HepG2 (cell line): ENCODE results near the gene RCC1. TPM values are rescaled to one million over a fixed set of nuclear protein-coding genes. Genes with fewer than 3 reads are reported as not detected.

Source experiments
- E2F2 ChIP-seq: sonication (generic); formaldehyde crosslinking; IDR thresholded peaks from 2 replicates; pipeline ENCODE4 v1.4.0; 2020; ENCODE audit warnings: missing genetic modification reagents, borderline replicate concordance
- FOXO1 ChIP-seq: sonication (generic); formaldehyde crosslinking; IDR thresholded peaks from 2 replicates; pipeline ENCODE4 v1.4.0; 2020; ENCODE audit warnings: missing genetic modification reagents
- GABPB1 ChIP-seq: IDR thresholded peaks from 2 replicates; pipeline ENCODE4 v1.6.1; 2016; ENCODE audit warnings: mild to moderate bottlenecking, missing genetic modification reagents, moderate library complexity, missing compliant biosample characterization
- KLF12 ChIP-seq: sonication (generic); formaldehyde crosslinking; IDR thresholded peaks from 2 replicates; pipeline ENCODE4 v1.4.0; 2020; ENCODE audit warnings: missing genetic modification reagents, borderline replicate concordance
- MYNN ChIP-seq: sonication (generic); formaldehyde crosslinking; IDR thresholded peaks from 2 replicates; pipeline ENCODE4 v1.4.0; 2020; ENCODE audit warnings: mild to moderate bottlenecking, low read depth, missing genetic modification reagents
- NFE2L2 ChIP-seq: fragments of 150-350 bp; IDR thresholded peaks from 2 replicates; pipeline ENCODE4 v1.6.1; 2014; ENCODE audit warnings: low read length
- PRDM15 ChIP-seq: sonication (generic); formaldehyde crosslinking; IDR thresholded peaks from 2 replicates; pipeline ENCODE4 v1.4.0; 2020; ENCODE audit warnings: missing genetic modification reagents
- SRY ChIP-seq: sonication (generic); formaldehyde crosslinking; IDR thresholded peaks from 2 replicates; pipeline ENCODE4 v1.8.0; 2022; ENCODE audit warnings: mild to moderate bottlenecking, missing genetic modification reagents
- YY1 ChIP-seq: IDR thresholded peaks from 2 replicates; pipeline ENCODE4 v1.6.1; 2011; ENCODE audit warnings: low read length, low read depth, moderate library complexity, mild to moderate bottlenecking; ENCODE audit not compliant: insufficient read depth, insufficient replicate concordance
- ZBTB8A ChIP-seq: sonication (generic); formaldehyde crosslinking; IDR thresholded peaks from 2 replicates; pipeline ENCODE4 v1.4.0; 2020; ENCODE audit warnings: mild to moderate bottlenecking, low read depth, missing genetic modification reagents, borderline replicate concordance
- ZNF101 ChIP-seq: sonication (generic); formaldehyde crosslinking; IDR thresholded peaks from 2 replicates; pipeline ENCODE4 v1.4.0; 2020; ENCODE audit warnings: mild to moderate bottlenecking, low read depth, missing genetic modification reagents, borderline replicate concordance
- ZNF124 ChIP-seq: sonication (generic); formaldehyde crosslinking; IDR thresholded peaks from 2 replicates; pipeline ENCODE4 v1.4.0; 2020; ENCODE audit warnings: missing genetic modification reagents
- ZNF256 ChIP-seq: sonication (generic); formaldehyde crosslinking; conservative IDR thresholded peaks from 2 replicates; pipeline ENCODE4 v1.4.0; 2020; ENCODE audit warnings: missing genetic modification reagents
- ZNF343 ChIP-seq: sonication (generic); formaldehyde crosslinking; IDR thresholded peaks from 2 replicates; pipeline ENCODE4 v1.4.0; 2020; ENCODE audit warnings: mild to moderate bottlenecking, missing genetic modification reagents
- ZNF543 ChIP-seq: sonication (generic); formaldehyde crosslinking; IDR thresholded peaks from 2 replicates; pipeline ENCODE4 v1.4.0; 2020; ENCODE audit warnings: mild to moderate bottlenecking, missing genetic modification reagents
- ZSCAN22 ChIP-seq: sonication (generic); formaldehyde crosslinking; IDR thresholded peaks from 2 replicates; pipeline ENCODE4 v1.4.0; 2020; ENCODE audit warnings: mild to moderate bottlenecking, missing genetic modification reagents
- polyA plus RNA-seq, 8 experiments: library from polyadenylated mRNA; depleted of rRNA in 3 of 8; stranded (reverse) in 7 of 8; unstranded in 1 of 8; fragments of >200 nt; fragmentation: Illumina TruSeq in 4 of 8; extraction: Trizol in 4 of 8; gene quantifications; 2 replicates each; pipeline versions ENCODE4 v1.2.1 to v1.2.3, GENCODE V29; 2011 to 2016; ENCODE audit warnings: low read depth in 4 of 8, missing spikeins in 1 of 8, mixed read lengths in 1 of 8; ENCODE audit not compliant: insufficient read depth in 1 of 8
- total RNA-seq, 5 experiments: library from RNA; depleted of rRNA; stranded (reverse); fragments of >200 nt; fragmentation: Illumina TruSeq; extraction: Trizol; gene quantifications; 2 replicates each; pipeline ENCODE4 v1.2.3, GENCODE V29; 2016; ENCODE audit warnings: low read depth in 1 of 5
- TF ChIP-seq, protein P1 (sequence below): sonication (generic); formaldehyde crosslinking; IDR thresholded peaks from 2 replicates; pipeline ENCODE4 v1.4.0; 2020; ENCODE audit warnings: mild to moderate bottlenecking, missing genetic modification reagents
- TF ChIP-seq, protein P2 (sequence below), 2 experiments: fragments of 450-650 bp in 1 of 2; sonication (generic) in 1 of 2; formaldehyde crosslinking; IDR thresholded peaks; 2 replicates each; pipeline versions ENCODE4 v1.5.0 to v1.8.0; 2020 to 2022; ENCODE audit warnings: mild to moderate bottlenecking in 1 of 2, missing genetic modification reagents in 1 of 2
- TF ChIP-seq, protein P3 (sequence below): sonication (generic); formaldehyde crosslinking; IDR thresholded peaks from 2 replicates; pipeline ENCODE4 v1.8.0; 2022; ENCODE audit warnings: mild to moderate bottlenecking, missing genetic modification reagents, moderate library complexity
- TF ChIP-seq, protein P4 (sequence below): sonication (generic); formaldehyde crosslinking; IDR thresholded peaks from 2 replicates; pipeline ENCODE4 v1.5.0; 2020; ENCODE audit warnings: missing genetic modification reagents

Gene RCC1
- total and polyA plus RNA-seq, 2 of the 13 experiments (the other 11 are each of a cell fraction or from before 2014, with no cell fraction given) = 47.2 to 80.8 TPM

DNA sequence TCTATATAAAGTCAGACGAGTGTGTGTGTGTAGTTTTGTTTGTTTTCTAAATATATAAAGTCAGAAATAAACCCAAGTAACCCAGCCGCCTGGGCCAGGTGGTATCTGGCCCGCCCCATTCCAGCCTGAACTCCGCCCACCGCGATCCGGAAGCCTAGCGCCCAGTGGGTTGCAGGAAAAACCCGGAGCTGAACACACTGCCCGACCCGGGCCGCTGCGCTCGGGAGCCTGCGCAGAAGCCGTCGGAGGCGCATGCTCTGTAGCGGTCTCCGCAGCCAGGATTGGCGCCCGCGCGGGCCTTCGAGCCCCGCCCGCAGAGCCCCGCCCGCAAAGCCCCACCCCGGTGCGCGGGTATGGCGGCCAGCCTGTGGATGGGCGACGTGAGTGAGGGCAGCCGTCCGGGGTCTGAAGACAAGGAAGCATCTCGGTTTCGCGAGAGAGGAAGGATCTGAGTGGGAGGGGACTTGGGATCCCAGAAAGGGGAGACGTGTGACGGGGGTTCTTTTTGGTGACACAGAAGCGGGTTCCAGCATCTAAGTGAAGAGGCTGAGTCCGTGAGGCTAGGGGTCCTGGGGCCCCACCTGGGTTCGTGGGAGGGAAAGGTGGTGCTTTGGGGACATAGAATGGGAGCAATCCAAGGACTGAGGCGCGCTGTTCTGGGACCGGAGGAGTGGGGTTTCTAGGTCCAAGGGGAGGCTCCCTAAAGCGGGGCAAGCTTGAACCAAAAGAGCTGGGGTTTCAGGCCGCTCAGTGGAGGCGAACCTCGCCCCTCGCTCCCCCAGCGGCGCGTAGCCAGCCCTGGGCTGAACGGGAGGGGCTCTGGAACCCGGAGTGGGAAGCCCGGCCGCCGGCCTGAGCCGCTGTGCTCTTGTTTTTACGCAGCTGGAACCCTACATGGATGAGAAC is 47.2 kb downstream of the RCC1 start, which contains the start of gene TRNAU1AP (continued):
- TF ChIP-seq YY1 (peak; percentile 92), ZNF343 (CRISPR knock-in tag) (0 out of 2 replicates have a peak, but pooled peaks have one; percentile 49), ZBTB8A (CRISPR knock-in tag) (no peak), ZNF124 (CRISPR knock-in tag) (no peak), MYNN (no peak), KLF12 (CRISPR knock-in tag) (peak; percentile 85; the same call in 1 of the 2 replicates), E2F2 (CRISPR knock-in tag) (no peak), ZSCAN22 (CRISPR knock-in tag) (no peak), ZNF101 (CRISPR knock-in tag) (no peak), ZNF543 (CRISPR knock-in tag) (no peak), NFE2L2 (no peak), PRDM15 (peak; percentile 100), SRY (CRISPR knock-in tag) (no peak), GABPB1 (CRISPR knock-in tag) (peak; percentile 91), ZNF256 (CRISPR knock-in tag) (no peak), FOXO1 (CRISPR knock-in tag) (no peak)
- TF ChIP-seq, protein P1, sequence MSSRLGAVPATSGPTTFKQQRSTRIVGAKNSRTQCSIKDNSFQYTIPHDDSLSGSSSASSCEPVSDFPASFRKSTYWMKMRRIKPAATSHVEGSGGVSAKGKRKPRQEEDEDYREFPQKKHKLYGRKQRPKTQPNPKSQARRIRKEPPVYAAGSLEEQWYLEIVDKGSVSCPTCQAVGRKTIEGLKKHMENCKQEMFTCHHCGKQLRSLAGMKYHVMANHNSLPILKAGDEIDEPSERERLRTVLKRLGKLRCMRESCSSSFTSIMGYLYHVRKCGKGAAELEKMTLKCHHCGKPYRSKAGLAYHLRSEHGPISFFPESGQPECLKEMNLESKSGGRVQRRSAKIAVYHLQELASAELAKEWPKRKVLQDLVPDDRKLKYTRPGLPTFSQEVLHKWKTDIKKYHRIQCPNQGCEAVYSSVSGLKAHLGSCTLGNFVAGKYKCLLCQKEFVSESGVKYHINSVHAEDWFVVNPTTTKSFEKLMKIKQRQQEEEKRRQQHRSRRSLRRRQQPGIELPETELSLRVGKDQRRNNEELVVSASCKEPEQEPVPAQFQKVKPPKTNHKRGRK (CRISPR knock-in tag) = no peak
- TF ChIP-seq, protein P2, sequence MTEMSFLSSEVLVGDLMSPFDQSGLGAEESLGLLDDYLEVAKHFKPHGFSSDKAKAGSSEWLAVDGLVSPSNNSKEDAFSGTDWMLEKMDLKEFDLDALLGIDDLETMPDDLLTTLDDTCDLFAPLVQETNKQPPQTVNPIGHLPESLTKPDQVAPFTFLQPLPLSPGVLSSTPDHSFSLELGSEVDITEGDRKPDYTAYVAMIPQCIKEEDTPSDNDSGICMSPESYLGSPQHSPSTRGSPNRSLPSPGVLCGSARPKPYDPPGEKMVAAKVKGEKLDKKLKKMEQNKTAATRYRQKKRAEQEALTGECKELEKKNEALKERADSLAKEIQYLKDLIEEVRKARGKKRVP (CRISPR knock-in tag; IDR thresholded peaks at IDR 0.05) = peak in 1 of 2 experiments; percentile 50; a peak in 1 of 4 replicates
- TF ChIP-seq, protein P3, sequence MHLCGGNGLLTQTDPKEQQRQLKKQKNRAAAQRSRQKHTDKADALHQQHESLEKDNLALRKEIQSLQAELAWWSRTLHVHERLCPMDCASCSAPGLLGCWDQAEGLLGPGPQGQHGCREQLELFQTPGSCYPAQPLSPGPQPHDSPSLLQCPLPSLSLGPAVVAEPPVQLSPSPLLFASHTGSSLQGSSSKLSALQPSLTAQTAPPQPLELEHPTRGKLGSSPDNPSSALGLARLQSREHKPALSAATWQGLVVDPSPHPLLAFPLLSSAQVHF = no peak
- TF ChIP-seq, protein P4, sequence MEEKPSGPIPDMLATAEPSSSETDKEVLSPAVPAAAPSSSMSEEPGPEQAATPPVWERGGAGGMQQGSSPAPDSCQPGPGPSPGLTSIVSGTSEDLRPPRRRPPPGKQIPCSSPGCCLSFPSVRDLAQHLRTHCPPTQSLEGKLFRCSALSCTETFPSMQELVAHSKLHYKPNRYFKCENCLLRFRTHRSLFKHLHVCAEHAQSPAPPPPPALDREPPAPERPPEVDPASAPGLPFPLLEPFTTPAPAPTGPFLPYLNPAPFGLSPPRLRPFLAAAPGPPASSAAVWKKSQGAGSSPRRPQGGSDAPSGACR (CRISPR knock-in tag) = no peak
